DOHH2 (cell line): ENCODE data around the gene PODXL.

Experiments
- H3F3A ChIP-seq: fragments of 200-600 bp; sonication (generic), shearing (Covaris generic); 2 replicates; pipeline ENCODE4 v1.6.0; 2016; ENCODE audit warnings: antibody characterized with exemption, mild to moderate bottlenecking; ENCODE audit not compliant: control insufficient read depth, insufficient read depth
- H3K27ac ChIP-seq: fragments of 200-600 bp; sonication (generic); 2 replicates; pipeline ENCODE4 v1.5.1; 2014; ENCODE audit warnings: low read depth, mild to moderate bottlenecking, low read length, moderate library complexity
- H3K27me3 ChIP-seq: fragments of 200-600 bp; sonication (generic); 2 replicates; pipeline ENCODE4 v1.6.1; 2014; ENCODE audit warnings: mild to moderate bottlenecking, low read length, mixed read lengths; ENCODE audit not compliant: control insufficient read depth
- H3K36me3 ChIP-seq: fragments of 200-600 bp; sonication (generic); 2 replicates; pipeline ENCODE4 v1.6.1; 2014; ENCODE audit warnings: mild to moderate bottlenecking, low read length, moderate library complexity, mixed read lengths; ENCODE audit not compliant: control insufficient read depth
- H3K4me1 ChIP-seq: fragments of 200-600 bp; sonication (generic); 2 replicates; pipeline ENCODE4 v1.6.1; 2014; ENCODE audit warnings: mild to moderate bottlenecking, low read length, mixed read lengths; ENCODE audit not compliant: control insufficient read depth
- H3K4me2 ChIP-seq: fragments of 200-600 bp; sonication (generic); 2 replicates; pipeline ENCODE4 v1.6.0; 2014; ENCODE audit warnings: mild to moderate bottlenecking, low read length, moderate library complexity
- H3K4me3 ChIP-seq: fragments of 200-600 bp; sonication (generic); 2 replicates; pipeline ENCODE4 v1.5.1; 2014; ENCODE audit warnings: mild to moderate bottlenecking, low read length, mixed read lengths
- H3K79me2 ChIP-seq: fragments of 200-600 bp; sonication (generic); 2 replicates; pipeline ENCODE4 v1.6.1; 2014; ENCODE audit warnings: mild to moderate bottlenecking, low read length, mixed read lengths; ENCODE audit not compliant: control insufficient read depth
- H3K9me2 ChIP-seq: fragments of 200-600 bp; sonication (generic); replicated peaks from 2 replicates; pipeline ENCODE4 v1.6.1; 2014; ENCODE audit warnings: mild to moderate bottlenecking, low read length, mixed read lengths; ENCODE audit not compliant: control insufficient read depth
- H3K9me3 ChIP-seq: fragments of 200-600 bp; sonication (generic); 2 replicates; pipeline ENCODE4 v1.6.1; 2014; ENCODE audit warnings: antibody characterized with exemption, low read length, mixed read lengths; ENCODE audit not compliant: control insufficient read depth, insufficient read depth
- H4K20me1 ChIP-seq: fragments of 200-600 bp; sonication (generic); 2 replicates; pipeline ENCODE4 v1.6.0; 2014; ENCODE audit warnings: low read depth, mild to moderate bottlenecking, antibody characterized with exemption, low read length, moderate library complexity; ENCODE audit not compliant: control insufficient read depth, insufficient read depth
- EZH2phosphoT487 ChIP-seq: fragments of 200-600 bp; sonication (generic); IDR thresholded peaks from 2 replicates; pipeline ENCODE4 v1.6.1; 2017; ENCODE audit warnings: borderline replicate concordance, mild to moderate bottlenecking, antibody characterized with exemption, low read length, moderate library complexity, mixed read lengths
- TF ChIP-seq, protein P1 (sequence below): fragments of 200-600 bp; sonication (generic); IDR thresholded peaks from one replicate; pipeline ENCODE4 v1.5.1; 2014; ENCODE audit warnings: antibody characterized with exemption, mild to moderate bottlenecking, low read depth, low read length; ENCODE audit not compliant: poor library complexity, severe bottlenecking

PODXL gene

DNA sequence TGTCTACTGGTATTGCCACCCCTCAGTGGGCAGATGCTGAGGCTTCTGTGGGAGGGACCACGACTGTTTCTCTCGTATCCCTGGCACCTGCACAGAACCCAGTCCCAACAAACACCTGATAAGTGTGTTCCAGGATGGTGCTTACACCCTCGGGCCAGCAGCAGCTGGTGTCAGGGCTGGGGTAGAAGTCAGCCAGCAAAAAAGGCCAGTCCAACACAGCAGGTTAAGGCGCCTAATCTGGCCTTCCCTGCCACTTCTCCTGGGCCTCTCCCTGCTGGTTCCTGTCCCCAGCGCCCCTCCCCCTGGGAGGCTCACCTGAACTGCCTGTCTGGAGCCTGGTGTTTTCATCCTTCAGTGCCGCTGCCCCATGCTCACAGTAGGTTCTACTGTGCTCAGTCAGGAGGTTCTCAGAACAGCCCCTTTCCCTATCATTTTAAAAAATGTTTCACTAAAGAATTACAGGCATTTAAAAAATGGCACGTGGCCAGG is 20.0 kb downstream of the PODXL start:
- H3K9me2 ChIP-seq: no peaks in the 10 kb centered on the region
- no peaks in the 10 kb centered on the region for H3K9me3 ChIP-seq
- no peaks in the 10 kb centered on the region for H3F3A ChIP-seq
- no peaks in the 10 kb centered on the region for H4K20me1 ChIP-seq
- no peak overlapping the region for H3K4me2 ChIP-seq
- H3K36me3 ChIP-seq: no peaks in the 10 kb centered on the region
- no peak for TF ChIP-seq EZH2phosphoT487
- TF ChIP-seq, protein P1, sequence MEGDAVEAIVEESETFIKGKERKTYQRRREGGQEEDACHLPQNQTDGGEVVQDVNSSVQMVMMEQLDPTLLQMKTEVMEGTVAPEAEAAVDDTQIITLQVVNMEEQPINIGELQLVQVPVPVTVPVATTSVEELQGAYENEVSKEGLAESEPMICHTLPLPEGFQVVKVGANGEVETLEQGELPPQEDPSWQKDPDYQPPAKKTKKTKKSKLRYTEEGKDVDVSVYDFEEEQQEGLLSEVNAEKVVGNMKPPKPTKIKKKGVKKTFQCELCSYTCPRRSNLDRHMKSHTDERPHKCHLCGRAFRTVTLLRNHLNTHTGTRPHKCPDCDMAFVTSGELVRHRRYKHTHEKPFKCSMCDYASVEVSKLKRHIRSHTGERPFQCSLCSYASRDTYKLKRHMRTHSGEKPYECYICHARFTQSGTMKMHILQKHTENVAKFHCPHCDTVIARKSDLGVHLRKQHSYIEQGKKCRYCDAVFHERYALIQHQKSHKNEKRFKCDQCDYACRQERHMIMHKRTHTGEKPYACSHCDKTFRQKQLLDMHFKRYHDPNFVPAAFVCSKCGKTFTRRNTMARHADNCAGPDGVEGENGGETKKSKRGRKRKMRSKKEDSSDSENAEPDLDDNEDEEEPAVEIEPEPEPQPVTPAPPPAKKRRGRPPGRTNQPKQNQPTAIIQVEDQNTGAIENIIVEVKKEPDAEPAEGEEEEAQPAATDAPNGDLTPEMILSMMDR: no peak
- H3K27me3 ChIP-seq: no peaks in the 10 kb centered on the region
- H3K4me3 ChIP-seq: no peak overlapping the region
- H3K79me2 ChIP-seq: no peaks in the 10 kb centered on the region
- H3K4me1 ChIP-seq: peaks cover 3% of the 10 kb centered on the region; the same call in 1 of the 2 replicates
- no peak overlapping the region for H3K27ac ChIP-seq

DNA sequence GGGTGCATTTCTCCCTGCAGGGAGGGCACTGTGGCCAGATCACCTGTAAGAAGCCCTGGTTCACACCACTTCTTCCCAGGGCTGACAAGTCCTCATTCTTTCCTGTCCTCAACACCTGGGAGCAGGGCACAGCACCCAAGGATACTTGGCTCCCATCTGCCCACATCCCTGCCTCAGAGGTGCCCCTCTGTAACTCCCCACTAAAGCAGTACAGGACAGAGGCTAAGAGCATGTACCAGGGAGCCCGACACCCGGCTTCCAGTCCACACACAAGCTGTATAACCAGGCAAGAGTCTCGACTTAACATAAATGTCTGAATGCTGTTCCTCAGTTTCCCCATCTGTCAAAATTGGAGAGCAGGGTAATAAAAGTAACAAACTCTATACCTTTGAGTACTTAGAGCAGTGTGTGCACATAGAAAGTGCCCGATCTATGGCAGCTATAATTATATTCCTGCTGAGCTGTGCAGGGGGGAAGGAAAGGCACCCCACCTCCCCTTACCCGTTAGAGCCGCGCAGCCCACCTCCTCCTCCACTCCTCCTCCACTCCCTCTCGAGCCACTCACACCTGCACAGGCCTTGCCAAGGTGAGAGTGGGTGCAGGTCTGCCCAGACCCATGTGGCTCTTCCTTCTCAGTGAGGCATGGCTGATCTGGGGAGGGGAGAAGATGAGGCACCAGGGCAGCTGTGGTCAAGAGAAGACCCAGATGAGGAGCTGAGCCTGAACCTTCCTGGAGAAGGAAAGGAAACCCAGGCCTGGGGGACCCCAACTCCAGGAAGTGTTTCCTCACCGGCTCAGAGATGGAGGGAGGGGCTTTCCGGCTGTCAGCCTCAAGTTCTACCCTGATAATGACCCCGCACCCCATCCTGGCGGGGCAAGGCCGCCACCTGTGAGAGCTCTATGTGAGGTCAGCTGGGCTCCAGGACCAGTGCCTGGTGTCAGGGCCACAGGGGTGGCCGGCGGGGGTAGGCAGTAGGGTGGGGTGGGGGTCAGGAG is 22.6 kb downstream of the PODXL start:
- Histone ChIP-seq H3K4me3 (no peak overlapping the region), H3K27me3 (no peaks in the 10 kb centered on the region), H3K4me1 (peaks cover 3% of the 10 kb centered on the region; the same call in 1 of the 2 replicates), H3K36me3 (no peaks in the 10 kb centered on the region), H3K27ac (no peak overlapping the region), H3K9me3 (no peaks in the 10 kb centered on the region), H3K4me2 (no peak overlapping the region), H3K79me2 (no peaks in the 10 kb centered on the region), H3K9me2 (no peaks in the 10 kb centered on the region), H4K20me1 (no peaks in the 10 kb centered on the region), H3F3A (no peaks in the 10 kb centered on the region)
- no peak for TF ChIP-seq EZH2phosphoT487
- TF ChIP-seq, protein P1: no peak

DNA sequence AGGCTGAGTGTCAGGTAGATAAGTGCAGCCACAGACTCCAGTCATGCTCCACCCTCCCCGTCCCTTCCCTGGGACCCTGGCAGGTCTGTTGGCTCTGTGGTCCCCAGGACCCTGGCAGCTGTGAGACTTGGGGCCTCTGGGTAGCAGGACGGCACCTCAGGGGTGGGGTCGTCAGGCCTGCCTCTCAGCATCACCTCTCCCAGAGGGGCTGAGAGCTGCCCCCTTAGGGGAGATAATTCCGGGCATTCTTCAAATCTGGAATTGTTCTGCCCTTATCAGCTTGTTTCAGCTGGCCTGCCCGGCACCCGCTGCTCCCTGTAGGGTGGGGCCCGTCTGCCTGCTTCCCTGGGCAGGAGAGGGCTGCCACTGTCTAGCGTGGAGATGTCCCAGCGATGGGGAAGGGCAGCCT is 23.3 kb downstream of the PODXL start:
- peaks cover 3% of the 10 kb centered on the region; the same call in 1 of the 2 replicates for H3K4me1 ChIP-seq
- H3K4me2 ChIP-seq: no peak overlapping the region
- no peak overlapping the region for H3K27ac ChIP-seq
- H3K27me3 ChIP-seq: no peaks in the 10 kb centered on the region
- H3F3A ChIP-seq: no peaks in the 10 kb centered on the region
- H3K36me3 ChIP-seq: no peaks in the 10 kb centered on the region
- no peaks in the 10 kb centered on the region for H3K9me3 ChIP-seq
- no peaks in the 10 kb centered on the region for H3K79me2 ChIP-seq
- TF ChIP-seq, protein P1: no peak
- TF ChIP-seq EZH2phosphoT487: no peak
- H3K9me2 ChIP-seq: no peaks in the 10 kb centered on the region
- no peak overlapping the region for H3K4me3 ChIP-seq
- H4K20me1 ChIP-seq: no peaks in the 10 kb centered on the region
